T-cell (primary cell): ENCODE measurements around the gene CGB8. TPM values are rescaled to one million over a fixed set of nuclear protein-coding genes. Genes with fewer than 3 reads are reported as not detected.

Experiments used
- ATAC-seq, 4 experiments: fragments of 200-7000 bp in 3 of 4; fragments of 150-1000 bp in 1 of 4; cut with Tn5 transposase; replicated peaks in 1 of 4; 1 replicate in 3 of 4; 2 replicates in 1 of 4; pipeline ENCODE4 v1.10.0; 2021; ENCODE audit warnings: moderate library complexity in 3 of 4, mild to moderate bottlenecking in 2 of 4, moderate number of reproducible peaks in 1 of 4
- CTCF ChIA-PET, 2 donors: fragments of 300-600 bp; sonication (Branson Sonifier 250); formaldehyde crosslinking; loops; one replicate each; lab custom pipeline; 2022; ENCODE audit warnings: antibody characterized with exemption in 2 of 2; lab: Charles Lee
- POLR2A ChIA-PET, 2 donors: fragments of 300-600 bp; sonication (Branson Sonifier 250); formaldehyde crosslinking; loops; one replicate each; lab custom pipeline; 2022; ENCODE audit warnings: antibody characterized with exemption in 2 of 2; lab: Charles Lee
- DNase-seq, 35 experiments: peaks; one replicate each; pipeline versions ENCODE4 v3.0.0 to v3.0.0-alpha.2; 2013 to 2023
- H3K27ac ChIP-seq: one replicate; pipeline ENCODE4 v1.5.1; 2013; ENCODE audit warnings: low read length
- H3K27me3 ChIP-seq, 2 experiments: replicated peaks in 1 of 2; 1 replicate in 1 of 2; 2 replicates in 1 of 2; pipeline versions ENCODE4 v1.6.1 to v1.7.0; 2013; ENCODE audit warnings: low read length in 1 of 2, mixed read lengths in 1 of 2; ENCODE audit not compliant: control insufficient read depth in 2 of 2, insufficient read depth in 2 of 2; ENCODE audit errors: extremely low read depth in 1 of 2
- H3K36me3 ChIP-seq, 2 donors: 1 replicate in 1 of 2; 2 replicates in 1 of 2; pipeline versions ENCODE4 v1.6.1 to v1.7.0; 2013; ENCODE audit warnings: low read length in 1 of 2; ENCODE audit not compliant: control insufficient read depth in 2 of 2, insufficient read depth in 1 of 2; ENCODE audit errors: extremely low read depth in 1 of 2
- H3K4me1 ChIP-seq, 2 experiments: 1 replicate in 1 of 2; 2 replicates in 1 of 2; pipeline versions ENCODE4 v1.6.1 to v1.7.0; 2013; ENCODE audit warnings: low read length in 2 of 2, mixed read lengths in 1 of 2; ENCODE audit not compliant: insufficient read depth in 2 of 2, control insufficient read depth in 1 of 2; ENCODE audit errors: extremely low read depth in 1 of 2
- H3K4me3 ChIP-seq, 2 donors: 1 replicate in 1 of 2; 2 replicates in 1 of 2; pipeline versions ENCODE4 v1.5.1 to v1.7.0; 2013; ENCODE audit warnings: mild to moderate bottlenecking in 2 of 2, low read length in 1 of 2, moderate library complexity in 1 of 2; ENCODE audit not compliant: control insufficient read depth in 1 of 2; ENCODE audit errors: extremely low read depth in 1 of 2
- H3K9me3 ChIP-seq: 2 replicates; pipeline ENCODE4 v1.7.0; 2013
- H3K27ac Mint-ChIP-seq, 2 donors: one replicate each; pipeline ENCODE4 v1.8.0; 2020 to 2021; ENCODE audit warnings: mild to moderate bottlenecking in 2 of 2, mixed read lengths in 2 of 2
- H3K27me3 Mint-ChIP-seq, 2 donors: one replicate each; pipeline ENCODE4 v1.8.0; 2021 to 2022; ENCODE audit warnings: mixed read lengths in 2 of 2
- H3K36me3 Mint-ChIP-seq: one replicate; pipeline ENCODE4 v1.8.0; 2021; ENCODE audit warnings: mixed read lengths
- H3K4me1 Mint-ChIP-seq, 3 donors: one replicate each; pipeline ENCODE4 v1.8.0; 2020 to 2022; ENCODE audit warnings: mixed read lengths in 3 of 3, mild to moderate bottlenecking in 1 of 3
- H3K4me3 Mint-ChIP-seq, 3 donors: one replicate each; pipeline ENCODE4 v1.8.0; 2020 to 2022; ENCODE audit warnings: mild to moderate bottlenecking in 3 of 3, mixed read lengths in 3 of 3, moderate library complexity in 3 of 3
- H3K9me3 Mint-ChIP-seq, 3 donors: one replicate each; pipeline ENCODE4 v1.8.0; 2020 to 2022; ENCODE audit warnings: mixed read lengths in 3 of 3
- WGBS: methylation state at CpG from one replicate; pipeline ENCODE4 v1.1.5; 2013; ENCODE audit warnings: missing lambda C conversion rate; ENCODE audit not compliant: insufficient coverage; 5-methylcytosine and 5-hydroxymethylcytosine counted together
- total RNA-seq, 35 experiments: library from RNA in 6 of 35; stranded (reverse) in 6 of 35; fragments of 120-200 nt in 1 of 35; gene quantifications; one replicate each; pipeline versions ENCODE4 v1.2.1 to v1.2.4 and lab custom pipeline; 2013 to 2026

Gene CGB8
- total RNA-seq, 5 donors from 2014 or later (not counting 1 experiment from before 2014, with no cell fraction given), result not detected

GRCh38 chr19:49086296-49086695 lies 37.4 kb upstream of the CGB8 start:
- CTCF ChIA-PET, result no interaction called here
- 34% methylated on average over 11 of the region's 11 CpGs for WGBS
- ATAC-seq, result no peak

GRCh38 chr19:49085868-49086232 lies 36.9 kb upstream of the CGB8 start:
- H3K27ac ChIP-seq, result peak overlapping the region; percentile 66
- peak overlapping the region; percentile 63 to 95 for H3K4me3 ChIP-seq
- ATAC-seq (no peak), DNase-seq (no peak)
- ChIA-PET CTCF (no interaction called here), POLR2A (no interaction called here)
- H3K4me1 Mint-ChIP-seq, result peaks cover 38 to 52% (median 46%) of the 10 kb centered on the region in 3 donors
- no peaks in the 10 kb centered on the region for H3K9me3 Mint-ChIP-seq
- 0% methylated on average over 14 of the region's 14 CpGs for WGBS
- H3K27me3 Mint-ChIP-seq, result peaks cover 0 to 3% of the 10 kb centered on the region in 2 donors
- peak overlapping the region; percentile 92 to 98 (median 96) for H3K4me3 Mint-ChIP-seq
- H3K4me1 ChIP-seq, result peaks cover 9 to 44% of the 10 kb centered on the region in 2 experiments
- H3K27me3 ChIP-seq, result peaks cover 0 to 7% of the 10 kb centered on the region in 2 experiments
- peaks cover 23% of the 10 kb centered on the region for H3K36me3 Mint-ChIP-seq
- no peaks in the 10 kb centered on the region for H3K9me3 ChIP-seq
- H3K27ac Mint-ChIP-seq, result peak overlapping the region; percentile 86 to 92
- H3K36me3 ChIP-seq, result peaks cover 9 to 29% of the 10 kb centered on the region in 2 donors

More at GRCh38 chr19:49086296-49086695, 37.4 kb upstream of the CGB8 start:
- DNase-seq, result no peak
- Histone ChIP-seq H3K9me3 (no peaks in the 10 kb centered on the region), H3K27me3 (peaks cover 0 to 7% of the 10 kb centered on the region in 2 experiments), H3K36me3 (peaks cover 9 to 32% of the 10 kb centered on the region in 2 donors), H3K4me3 (peak overlapping the region; percentile 63 to 95), H3K4me1 (peaks cover 9 to 44% of the 10 kb centered on the region in 2 experiments), H3K27ac (peak overlapping the region; percentile 14)
- Mint-ChIP-seq H3K9me3 (no peaks in the 10 kb centered on the region), H3K27me3 (peaks cover 0 to 3% of the 10 kb centered on the region in 2 donors), H3K4me1 (peaks cover 39 to 52% (median 47%) of the 10 kb centered on the region in 3 donors), H3K36me3 (peaks cover 26% of the 10 kb centered on the region), H3K4me3 (peak overlapping the region; percentile 92 to 98 (median 96)), H3K27ac (peak overlapping the region; percentile 86 to 92)
- POLR2A ChIA-PET, result no interaction called here

- H3K36me3 Mint-ChIP-seq, result peaks cover 17% of the 10 kb centered on the region
- POLR2A ChIA-PET, result no interaction called here
- Histone ChIP-seq H3K9me3 (no peaks in the 10 kb centered on the region), H3K27me3 (peaks cover 0 to 7% of the 10 kb centered on the region in 2 experiments), H3K36me3 (peaks cover 5 to 23% of the 10 kb centered on the region in 2 donors), H3K4me1 (peaks cover 9 to 39% of the 10 kb centered on the region in 2 experiments), H3K27ac (peak within 1 kb of the TSS; percentile 68), H3K4me3 (peak within 1 kb of the TSS; percentile 63 to 95)
- under 1% methylated on average over 82 of the region's 89 CpGs for WGBS
- H3K27me3 Mint-ChIP-seq, result peaks cover 0 to 5% of the 10 kb centered on the region in 2 donors
- ATAC-seq (peak; percentile 93 to 96 (median 94)), DNase-seq (peak; percentile 96 to 100 (median 99))
- peaks cover 34 to 46% (median 42%) of the 10 kb centered on the region in 3 donors for H3K4me1 Mint-ChIP-seq
- peak within 1 kb of the TSS; percentile 86 to 94 for H3K27ac Mint-ChIP-seq
- H3K4me3 Mint-ChIP-seq, result peak within 1 kb of the TSS; percentile 92 to 98 (median 96)
- CTCF ChIA-PET, result no interaction called here
- H3K9me3 Mint-ChIP-seq, result no peaks in the 10 kb centered on the region
Measured at GRCh38 chr19:49085020-49085867, 36.3 kb upstream of the CGB8 start, which contains the start of gene SNRNP70. TSS of gene SNRNP70 (plus strand) at chr19:49085451. CDS start at chr19:49086415, 964 bp downstream.

GRCh38 chr19:49084206-49085019 lies 35.5 kb upstream of the CGB8 start:
- POLR2A ChIA-PET, result no interaction called here
- no peaks in the 10 kb centered on the region for H3K9me3 Mint-ChIP-seq
- Histone ChIP-seq H3K4me3 (peak overlapping the region in 1 of 2 donors; percentile 95), H3K36me3 (peaks cover 5 to 16% of the 10 kb centered on the region in 2 donors), H3K9me3 (no peaks in the 10 kb centered on the region), H3K27me3 (peaks cover 0 to 7% of the 10 kb centered on the region in 2 experiments), H3K27ac (peak overlapping the region; percentile 68), H3K4me1 (peaks cover 9 to 35% of the 10 kb centered on the region in 2 experiments)
- H3K27ac Mint-ChIP-seq, result peak overlapping the region; percentile 86 to 94
- H3K27me3 Mint-ChIP-seq, result peaks cover 0 to 7% of the 10 kb centered on the region in 2 donors
- 83% methylated on average over 17 of the region's 26 CpGs for WGBS
- H3K4me1 Mint-ChIP-seq, result peaks cover 32 to 44% (median 37%) of the 10 kb centered on the region in 3 donors
- ATAC-seq (no peak), DNase-seq (no peak)
- peaks cover 15% of the 10 kb centered on the region for H3K36me3 Mint-ChIP-seq
- H3K4me3 Mint-ChIP-seq, result peak overlapping the region; percentile 92 to 98 (median 96)
- CTCF ChIA-PET, result interaction anchor here in 1 of 2 donors (0.6 kb wide), 1 partner anchor 712 kb away, joined by 3 read pairs; no protein-coding TSS in a partner anchor

GRCh38 chr19:49081273-49081672 lies 32.4 kb upstream of the CGB8 start:
- Mint-ChIP-seq H3K36me3 (peaks cover 1% of the 10 kb centered on the region), H3K4me1 (peaks cover 10 to 17% (median 16%) of the 10 kb centered on the region in 3 donors), H3K27me3 (peaks cover 7 to 14% of the 10 kb centered on the region in 2 donors), H3K4me3 (no peak overlapping the region), H3K9me3 (no peaks in the 10 kb centered on the region), H3K27ac (no peak overlapping the region)
- peaks cover 0 to 26% of the 10 kb centered on the region in 2 experiments for H3K27me3 ChIP-seq
- H3K36me3 ChIP-seq, result no peaks in the 10 kb centered on the region
- no peak overlapping the region for H3K27ac ChIP-seq
- peaks cover 4 to 12% of the 10 kb centered on the region in 2 experiments for H3K4me1 ChIP-seq
- ChIA-PET POLR2A (no interaction called here), CTCF (no interaction called here)
- 86% methylated on average over 1 of the region's 1 CpG for WGBS
- no peaks in the 10 kb centered on the region for H3K9me3 ChIP-seq
- ATAC-seq, result no peak
- DNase-seq, result no peak
- H3K4me3 ChIP-seq, result no peak overlapping the region

GRCh38 chr19:49080392-49080791 lies 31.5 kb upstream of the CGB8 start:
- H3K4me3 Mint-ChIP-seq, result no peak overlapping the region
- H3K27me3 ChIP-seq, result peaks cover 0 to 34% of the 10 kb centered on the region in 2 experiments
- H3K4me3 ChIP-seq, result no peak overlapping the region
- no peak for ATAC-seq
- H3K4me1 ChIP-seq, result peaks cover 2 to 7% of the 10 kb centered on the region in 2 experiments
- CTCF ChIA-PET, result no interaction called here
- no peak overlapping the region for H3K27ac Mint-ChIP-seq
- WGBS, result 100% methylated on average over 2 of the region's 4 CpGs
- H3K4me1 Mint-ChIP-seq, result peaks cover 6 to 10% (median 10%) of the 10 kb centered on the region in 3 donors
- no peak for DNase-seq
- H3K9me3 Mint-ChIP-seq, result no peaks in the 10 kb centered on the region
- H3K9me3 ChIP-seq, result no peaks in the 10 kb centered on the region
- H3K36me3 ChIP-seq, result no peaks in the 10 kb centered on the region
- POLR2A ChIA-PET, result no interaction called here
- no peaks in the 10 kb centered on the region for H3K36me3 Mint-ChIP-seq
- H3K27ac ChIP-seq, result no peak overlapping the region
- H3K27me3 Mint-ChIP-seq, result peaks cover 12 to 23% of the 10 kb centered on the region in 2 donors
